ENCODE results near the gene MVD. TPM values are rescaled to one million over a fixed set of nuclear protein-coding genes. Genes with fewer than 3 reads are reported as not detected.
A peak's percentile ranks its signal among the peaks of the same experiment; 100 is the strongest.

The MVD gene, protein sequence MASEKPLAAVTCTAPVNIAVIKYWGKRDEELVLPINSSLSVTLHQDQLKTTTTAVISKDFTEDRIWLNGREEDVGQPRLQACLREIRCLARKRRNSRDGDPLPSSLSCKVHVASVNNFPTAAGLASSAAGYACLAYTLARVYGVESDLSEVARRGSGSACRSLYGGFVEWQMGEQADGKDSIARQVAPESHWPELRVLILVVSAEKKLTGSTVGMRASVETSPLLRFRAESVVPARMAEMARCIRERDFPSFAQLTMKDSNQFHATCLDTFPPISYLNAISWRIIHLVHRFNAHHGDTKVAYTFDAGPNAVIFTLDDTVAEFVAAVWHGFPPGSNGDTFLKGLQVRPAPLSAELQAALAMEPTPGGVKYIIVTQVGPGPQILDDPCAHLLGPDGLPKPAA
- total RNA-seq = 25.3 TPM
- long read RNA-seq, transcript MVD-201 (10 exons, 1,823 nt) = major isoform, 48 of 86 reads
- long read RNA-seq, transcript MVD-202 (3 exons, 499 nt) = minor isoform, 6 of 86 reads
- long read RNA-seq, partial matches to known transcripts = 8 of 86 reads
- long read RNA-seq, other reads (novel, unspliced or antisense) = 21 of 86 reads

DNA sequence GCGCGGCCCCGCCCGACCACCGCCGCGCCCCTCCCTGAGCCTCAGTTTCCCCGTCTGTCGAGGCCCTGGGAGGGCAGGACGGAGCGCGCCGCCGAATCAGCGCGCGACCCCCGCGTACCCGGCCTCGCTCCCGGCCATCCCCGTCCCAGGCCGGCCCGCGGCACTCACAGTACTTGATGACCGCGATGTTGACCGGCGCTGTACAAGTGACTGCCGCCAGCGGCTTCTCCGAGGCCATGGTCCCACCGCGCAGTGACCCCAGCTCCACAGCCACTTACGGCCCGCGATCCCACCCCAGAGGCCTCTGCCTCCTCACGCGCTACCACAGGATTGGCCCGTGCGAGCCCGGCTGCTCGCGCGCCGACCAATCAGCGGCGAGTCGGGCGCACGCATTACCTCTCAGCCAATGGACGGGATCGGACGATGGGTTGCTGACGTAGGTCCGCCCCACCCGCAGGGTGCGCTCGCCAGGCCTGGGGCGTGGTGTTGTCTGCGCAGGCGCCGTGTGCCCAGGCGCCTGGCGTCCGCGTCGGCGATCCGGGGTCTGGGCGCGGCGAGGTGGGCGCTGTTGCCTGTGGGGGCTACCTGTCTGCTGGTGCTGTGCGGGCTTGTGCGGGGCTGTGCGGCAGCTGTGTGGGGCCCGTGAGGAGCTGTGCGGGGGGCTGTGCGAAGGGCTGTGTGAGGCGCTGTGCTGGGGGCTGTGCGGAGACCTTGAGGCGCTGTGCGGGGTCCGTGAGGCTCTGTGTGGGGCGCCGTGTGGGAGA, at the start of gene MVD:
TSS of gene MVD (minus strand) at position 249 of the 764 bp plus-strand sequence. CDS start at position 238, 11 bp downstream.
- peak within 1 kb of the TSS; percentile 90 for H3K27ac ChIP-seq (replicated peaks)
- intact Hi-C loops (cut with micrococcal nuclease) = no loop called here

DNA sequence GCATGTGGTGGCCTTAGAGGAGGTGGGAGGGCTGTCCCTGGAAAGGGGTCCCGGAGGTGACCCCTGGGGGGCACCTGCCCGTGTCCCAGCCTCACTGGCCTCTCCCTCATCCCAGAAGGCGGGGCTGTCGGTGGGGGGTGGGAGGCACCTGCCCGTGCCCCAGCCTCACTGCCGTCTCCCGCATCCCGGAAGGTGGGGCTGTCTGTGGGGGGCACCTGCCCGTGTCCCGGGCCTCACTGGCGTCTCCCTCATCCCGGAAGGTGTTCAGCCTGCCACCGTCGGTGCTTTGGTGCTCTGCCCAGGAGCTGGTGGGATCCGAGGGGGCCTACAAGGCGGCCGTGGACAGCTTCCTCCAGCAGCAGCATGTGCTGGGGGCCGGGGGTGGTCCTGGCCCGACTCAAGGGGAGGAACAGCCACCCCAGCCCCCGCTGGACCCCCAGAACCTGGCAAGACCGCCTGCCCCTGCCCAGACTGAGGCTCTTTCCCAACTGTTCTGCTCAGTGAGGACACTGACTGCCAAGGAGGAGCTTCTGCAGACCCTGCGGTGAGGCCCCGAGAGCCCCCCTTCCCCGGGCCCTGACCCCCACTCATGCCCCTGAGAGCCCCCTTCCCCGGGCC, 49.6 kb upstream of the MVD start:
- Histone ChIP-seq H3K4me3 (no peak overlapping the region), H3K4me1 (peaks cover 7% of the 10 kb centered on the region), H3K9me3 (replicated peaks) (no peaks in the 10 kb centered on the region), H3K36me3 (peaks cover 43% of the 10 kb centered on the region), H3K27me3 (ENCODE audit: low read depth) (no peaks in the 10 kb centered on the region), H3K27ac (replicated peaks) (no peak overlapping the region)
- intact Hi-C loops (cut with micrococcal nuclease) = no loop called here
- DNase-seq = no peak
- TF ChIP-seq, protein P1, sequence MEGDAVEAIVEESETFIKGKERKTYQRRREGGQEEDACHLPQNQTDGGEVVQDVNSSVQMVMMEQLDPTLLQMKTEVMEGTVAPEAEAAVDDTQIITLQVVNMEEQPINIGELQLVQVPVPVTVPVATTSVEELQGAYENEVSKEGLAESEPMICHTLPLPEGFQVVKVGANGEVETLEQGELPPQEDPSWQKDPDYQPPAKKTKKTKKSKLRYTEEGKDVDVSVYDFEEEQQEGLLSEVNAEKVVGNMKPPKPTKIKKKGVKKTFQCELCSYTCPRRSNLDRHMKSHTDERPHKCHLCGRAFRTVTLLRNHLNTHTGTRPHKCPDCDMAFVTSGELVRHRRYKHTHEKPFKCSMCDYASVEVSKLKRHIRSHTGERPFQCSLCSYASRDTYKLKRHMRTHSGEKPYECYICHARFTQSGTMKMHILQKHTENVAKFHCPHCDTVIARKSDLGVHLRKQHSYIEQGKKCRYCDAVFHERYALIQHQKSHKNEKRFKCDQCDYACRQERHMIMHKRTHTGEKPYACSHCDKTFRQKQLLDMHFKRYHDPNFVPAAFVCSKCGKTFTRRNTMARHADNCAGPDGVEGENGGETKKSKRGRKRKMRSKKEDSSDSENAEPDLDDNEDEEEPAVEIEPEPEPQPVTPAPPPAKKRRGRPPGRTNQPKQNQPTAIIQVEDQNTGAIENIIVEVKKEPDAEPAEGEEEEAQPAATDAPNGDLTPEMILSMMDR (IDR thresholded peaks at IDR 0.05; ENCODE audit: borderline replicate concordance) = no peak

More for the DNA sequence above, at the start of gene MVD:
- DNase-seq = peak; percentile 97
- Histone ChIP-seq H3K27me3 (ENCODE audit: low read depth) (no peaks in the 10 kb centered on the region), H3K4me1 (peaks cover 48% of the 10 kb centered on the region), H3K36me3 (peaks cover 4% of the 10 kb centered on the region), H3K9me3 (replicated peaks) (no peaks in the 10 kb centered on the region), H3K4me3 (peak within 1 kb of the TSS; percentile 98)
- TF ChIP-seq, protein P1 (IDR thresholded peaks at IDR 0.05; ENCODE audit: borderline replicate concordance) = no peak

DNA sequence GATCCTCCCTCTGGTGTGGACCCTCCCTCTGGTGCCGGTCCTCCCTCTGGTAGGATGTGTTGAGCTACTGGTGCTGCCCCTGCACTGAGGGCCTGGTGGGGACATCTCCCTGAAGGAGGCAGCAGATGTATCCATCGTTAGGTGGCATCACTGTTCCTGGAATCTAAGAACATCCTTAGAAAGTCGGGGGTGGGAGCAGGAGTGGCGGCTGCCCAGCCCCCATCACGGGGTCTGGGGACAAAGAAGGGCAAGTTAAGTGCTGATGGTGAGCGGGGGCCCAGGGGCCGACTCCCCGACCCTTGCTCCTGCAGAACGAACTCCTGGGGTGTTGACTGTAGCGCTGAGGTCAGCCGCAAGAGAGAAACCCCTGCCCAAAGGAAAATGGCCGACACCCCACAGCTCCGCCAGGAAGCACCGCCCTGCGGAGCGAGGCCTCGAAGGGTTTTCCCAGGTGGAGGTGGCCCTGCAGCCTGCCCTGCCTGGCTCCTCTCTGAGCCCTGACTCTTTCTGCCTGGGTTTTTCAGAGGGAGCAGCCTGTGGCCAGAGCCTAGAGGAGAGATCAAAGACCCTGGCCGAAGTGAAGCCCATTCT, 49.0 kb upstream of the MVD start:
- Histone ChIP-seq H3K4me1 (peaks cover 13% of the 10 kb centered on the region), H3K9me3 (replicated peaks) (no peaks in the 10 kb centered on the region), H3K27ac (replicated peaks) (no peak overlapping the region), H3K36me3 (peaks cover 37% of the 10 kb centered on the region), H3K27me3 (ENCODE audit: low read depth) (no peaks in the 10 kb centered on the region), H3K4me3 (no peak overlapping the region)
- TF ChIP-seq, protein P1 (IDR thresholded peaks at IDR 0.05; ENCODE audit: borderline replicate concordance) = no peak
- intact Hi-C loops (cut with micrococcal nuclease) = no loop called here
- DNase-seq = no peak

DNA sequence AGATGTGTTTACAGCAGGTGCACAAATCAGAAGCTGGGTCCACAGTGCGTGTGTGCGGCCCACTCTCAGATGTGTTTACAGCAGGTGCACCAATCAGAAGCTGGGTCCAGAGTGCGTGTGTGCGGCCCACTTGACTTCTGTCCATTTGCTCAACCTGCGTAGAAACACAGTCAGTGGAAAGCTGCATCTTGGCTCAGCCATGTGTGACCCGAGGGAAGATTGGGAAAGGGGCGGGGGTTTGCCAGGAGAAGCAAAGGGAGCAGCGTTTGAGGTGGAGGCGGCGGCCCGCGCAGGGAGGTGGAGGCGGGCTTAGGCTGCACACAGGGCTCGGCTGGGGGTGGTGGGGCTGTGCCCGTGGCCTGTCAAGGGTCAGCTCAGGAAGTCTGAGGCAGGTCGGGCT, 47.7 kb upstream of the MVD start:
- TF ChIP-seq, protein P1 (IDR thresholded peaks at IDR 0.05; ENCODE audit: borderline replicate concordance) = no peak
- intact Hi-C loops (cut with micrococcal nuclease) = no loop called here
- Histone ChIP-seq H3K9me3 (replicated peaks) (no peaks in the 10 kb centered on the region), H3K4me3 (no peak overlapping the region), H3K36me3 (peaks cover 24% of the 10 kb centered on the region), H3K4me1 (peaks cover 21% of the 10 kb centered on the region), H3K27ac (replicated peaks) (no peak overlapping the region), H3K27me3 (ENCODE audit: low read depth) (no peaks in the 10 kb centered on the region)
- DNase-seq = no peak
